Forelimb muscle (tissue), 1 donor: Measurements from ENCODE around the gene SLC12A4. TPM values are rescaled to one million over a fixed set of nuclear protein-coding genes. Genes with fewer than 3 reads are reported as not detected.
"Not testable (repeated sequence)": the region's sequence is repeated elsewhere in the genome, so short reads cannot be mapped to it uniquely, and the experiment has no call there.

Experiments
- DNase-seq: peaks from one replicate; pipeline ENCODE4 v3.0.0-alpha.2; 2013; ENCODE audit warnings: low read depth
- polyA plus RNA-seq: library from polyadenylated mRNA; unstranded; fragments of 120-200 nt; gene quantifications from one replicate; pipeline ENCODE4 v1.2.1, GENCODE V29; 2013; ENCODE audit not compliant: insufficient read length

The SLC12A4 gene
- polyA plus RNA-seq, 1 donor = 40.4 TPM

- no peak for DNase-seq
Measured at GRCh38 chr16:67926181-67926750, 42.2 kb downstream of the SLC12A4 start.

- no peak for DNase-seq
Measured at GRCh38 chr16:67924140-67924906, 44.1 kb downstream of the SLC12A4 start.

GRCh38 chr16:67923414-67924116 is 44.9 kb downstream of the SLC12A4 start:
- no peak for DNase-seq

- no peak for DNase-seq
Measured at GRCh38 chr16:67922740-67923139, 45.7 kb downstream of the SLC12A4 start.

- no peak for DNase-seq
Measured at GRCh38 chr16:67922221-67922620, 46.2 kb downstream of the SLC12A4 start.

GRCh38 chr16:67919622-67920221 is 48.7 kb downstream of the SLC12A4 start:
- no peak for DNase-seq

GRCh38 chr16:67917852-67918236 is 50.6 kb downstream of the SLC12A4 start:
- no peak for DNase-seq

GRCh38 chr16:67917140-67917851 is 51.1 kb downstream of the SLC12A4 start:
- DNase-seq = no peak

- no peak for DNase-seq
Measured at GRCh38 chr16:67915831-67916723, 52.4 kb downstream of the SLC12A4 start.

GRCh38 chr16:67915496-67915769 is 53.0 kb downstream of the SLC12A4 start:
- DNase-seq = not testable (repeated sequence)

- DNase-seq = no peak
Measured at GRCh38 chr16:67914758-67915495, 53.5 kb downstream of the SLC12A4 start.

- no peak for DNase-seq
Measured at GRCh38 chr16:67910158-67910557, 58.3 kb downstream of the SLC12A4 start.

GRCh38 chr16:67909056-67909742 is 59.2 kb downstream of the SLC12A4 start:
- DNase-seq = no peak

GRCh38 chr16:67907397-67908180 is 60.8 kb downstream of the SLC12A4 start:
- DNase-seq = no peak

GRCh38 chr16:67902831-67903230 is 65.6 kb downstream of the SLC12A4 start:
- no peak for DNase-seq

GRCh38 chr16:67901734-67902133 is 66.7 kb downstream of the SLC12A4 start:
- DNase-seq = no peak

- no peak for DNase-seq
Measured at GRCh38 chr16:67897231-67897630, 71.2 kb downstream of the SLC12A4 start.

- no peak for DNase-seq
Measured at GRCh38 chr16:67893743-67894399, 74.6 kb downstream of the SLC12A4 start.
